Thoracic aorta (tissue), 2 donors: ENCODE results near the gene NCKAP5. TPM values are rescaled to one million over a fixed set of nuclear protein-coding genes. Genes with fewer than 3 reads are reported as not detected.

ENCODE experiments used
- ATAC-seq: fragments of 150-250 bp; one replicate; pipeline ENCODE4 v1.8.0; 2017; ENCODE audit warnings: low read depth; ENCODE audit not compliant: insufficient number of reproducible peaks, low FRiP score
- DNase-seq: peaks from one replicate; pipeline ENCODE4 v3.0.0-alpha.2; 2020; ENCODE audit warnings: low spot score
- H3K27ac ChIP-seq, 2 donors: fragments of 200-600 bp; sonication (generic); 1 replicate in 1 of 2; 2 replicates in 1 of 2; pipeline ENCODE4 v1.5.1; 2016; ENCODE audit warnings: mild to moderate bottlenecking in 2 of 2, moderate library complexity in 2 of 2
- H3K27me3 ChIP-seq: fragments of 200-600 bp; sonication (generic); replicated peaks from 2 replicates; pipeline ENCODE4 v1.6.0; 2016; ENCODE audit warnings: mild to moderate bottlenecking; ENCODE audit not compliant: insufficient read depth
- H3K36me3 ChIP-seq: fragments of 200-600 bp; sonication (generic); one replicate; pipeline ENCODE4 v1.5.1; 2016
- H3K4me1 ChIP-seq, 2 donors: fragments of 200-600 bp; sonication (generic); 1 replicate in 1 of 2; 2 replicates in 1 of 2; pipeline versions ENCODE4 v1.5.1 to v1.6.0; 2016; ENCODE audit warnings: low read depth in 2 of 2, mild to moderate bottlenecking in 1 of 2; ENCODE audit not compliant: control insufficient read depth in 1 of 2
- H3K4me3 ChIP-seq: fragments of 200-600 bp; sonication (generic); 2 replicates; pipeline ENCODE4 v1.5.1; 2016; ENCODE audit warnings: mild to moderate bottlenecking
- H3K9me3 ChIP-seq: fragments of 200-600 bp; sonication (generic); 2 replicates; pipeline ENCODE4 v1.5.1; 2016
- CTCF ChIP-seq: fragments of 200-600 bp; sonication (generic); IDR thresholded peaks from one replicate; pipeline ENCODE4 v1.5.1; 2019; ENCODE audit warnings: antibody characterized with exemption
- total RNA-seq, 2 donors: library from RNA; depleted of rRNA; stranded (reverse); fragments of >200 nt; gene quantifications; one replicate each; pipeline versions ENCODE4 v1.1.0 to v1.2.3, GENCODE V29; 2016

Gene NCKAP5
- total RNA-seq, 2 donors from 2014 or later, result 1.2 to 1.9 TPM

GRCh38 chr2:133004623-133005022 lies 563.6 kb downstream of the NCKAP5 start:
- H3K4me1 ChIP-seq, result no peaks in the 10 kb centered on the region

GRCh38 chr2:132999421-132999820 lies 568.8 kb downstream of the NCKAP5 start:
- ATAC-seq (no peak), DNase-seq (no peak)
- Histone ChIP-seq H3K4me3 (no peak overlapping the region), H3K27ac (no peak overlapping the region), H3K27me3 (no peaks in the 10 kb centered on the region), H3K9me3 (no peaks in the 10 kb centered on the region), H3K4me1 (no peaks in the 10 kb centered on the region), H3K36me3 (no peaks in the 10 kb centered on the region)
- TF ChIP-seq CTCF, result no peak

More at GRCh38 chr2:133004623-133005022, 563.6 kb downstream of the NCKAP5 start:
- ATAC-seq (no peak), DNase-seq (no peak)
- Histone ChIP-seq H3K36me3 (no peaks in the 10 kb centered on the region), H3K9me3 (no peaks in the 10 kb centered on the region), H3K4me3 (no peak overlapping the region), H3K27me3 (no peaks in the 10 kb centered on the region), H3K27ac (no peak overlapping the region)
- TF ChIP-seq CTCF, result no peak

- ATAC-seq (no peak), DNase-seq (no peak)
- no peak overlapping the region for H3K4me3 ChIP-seq
- no peaks in the 10 kb centered on the region for H3K27me3 ChIP-seq
- H3K27ac ChIP-seq, result no peak overlapping the region
- H3K36me3 ChIP-seq, result no peaks in the 10 kb centered on the region
- H3K9me3 ChIP-seq, result no peaks in the 10 kb centered on the region
- TF ChIP-seq CTCF, result no peak
- no peaks in the 10 kb centered on the region for H3K4me1 ChIP-seq
Observed at GRCh38 chr2:132998221-132998620, 570.0 kb downstream of the NCKAP5 start.

GRCh38 chr2:132991471-132992045 lies 576.7 kb downstream of the NCKAP5 start:
- no peak for TF ChIP-seq CTCF
- H3K4me3 ChIP-seq, result no peak overlapping the region
- H3K9me3 ChIP-seq, result no peaks in the 10 kb centered on the region
- H3K27me3 ChIP-seq, result no peaks in the 10 kb centered on the region
- H3K36me3 ChIP-seq, result no peaks in the 10 kb centered on the region
- H3K4me1 ChIP-seq, result no peaks in the 10 kb centered on the region
- H3K27ac ChIP-seq, result no peak overlapping the region
- DNase-seq (no peak), ATAC-seq (no peak)

GRCh38 chr2:132984731-132985130 lies 583.5 kb downstream of the NCKAP5 start:
- no peak for TF ChIP-seq CTCF
- Histone ChIP-seq H3K27ac (no peak overlapping the region), H3K27me3 (no peaks in the 10 kb centered on the region), H3K4me3 (no peak overlapping the region), H3K4me1 (no peaks in the 10 kb centered on the region), H3K36me3 (no peaks in the 10 kb centered on the region), H3K9me3 (no peaks in the 10 kb centered on the region)
- no peak for DNase-seq
- ATAC-seq, result no peak
